ENCODE data around the gene RTBDN.

RTBDN gene

GRCh38 chr19:12789098-12789903 lies 45.1 kb downstream of the RTBDN start:
- Histone ChIP-seq H3K4me3 (peak overlapping the region; percentile 59), H3K27me3 (ENCODE audit: low read depth) (no peaks in the 10 kb centered on the region), H3K9me3 (no peaks in the 10 kb centered on the region), H3K4me1 (peaks cover 21% of the 10 kb centered on the region), H3K36me3 (replicated peaks) (no peaks in the 10 kb centered on the region; the same call in 1 of the 2 replicates)
- DNase-seq (ENCODE audit: low spot score in 2 of 2): no peak
- in situ Hi-C loops (cut with MboI; ENCODE audit: low sequenced_read_pairs): no loop called here

- peaks cover 17% of the 10 kb centered on the region for H3K4me1 ChIP-seq
- no peaks in the 10 kb centered on the region for H3K9me3 ChIP-seq
- in situ Hi-C loops (cut with MboI; ENCODE audit: low sequenced_read_pairs): no loop called here
- no peaks in the 10 kb centered on the region for H3K27me3 ChIP-seq (ENCODE audit: low read depth)
- H3K4me3 ChIP-seq: no peak overlapping the region
- DNase-seq (ENCODE audit: low spot score in 2 of 2): peak in 1 of 2 experiments; percentile 42
- H3K36me3 ChIP-seq (replicated peaks): no peaks in the 10 kb centered on the region; the same call in 1 of the 2 replicates
These were observed 45.7 kb downstream of the RTBDN start for GRCh38 chr19:12788682-12789097.

GRCh38 chr19:12788042-12788681 lies 46.2 kb downstream of the RTBDN start:
- Histone ChIP-seq H3K4me3 (no peak overlapping the region), H3K27me3 (ENCODE audit: low read depth) (no peaks in the 10 kb centered on the region), H3K9me3 (no peaks in the 10 kb centered on the region), H3K4me1 (peaks cover 20% of the 10 kb centered on the region), H3K36me3 (replicated peaks) (no peaks in the 10 kb centered on the region; the same call in 1 of the 2 replicates)
- in situ Hi-C loops (cut with MboI; ENCODE audit: low sequenced_read_pairs): no loop called here
- DNase-seq (ENCODE audit: low spot score in 2 of 2): no peak

- no peak for DNase-seq (ENCODE audit: low spot score in 2 of 2)
- no peak overlapping the region for H3K4me3 ChIP-seq
- no peaks in the 10 kb centered on the region for H3K36me3 ChIP-seq (replicated peaks)
- no peaks in the 10 kb centered on the region for H3K9me3 ChIP-seq
- no peaks in the 10 kb centered on the region for H3K27me3 ChIP-seq (ENCODE audit: low read depth)
- in situ Hi-C loops (cut with MboI; ENCODE audit: low sequenced_read_pairs): no loop called here
- peaks cover 25% of the 10 kb centered on the region for H3K4me1 ChIP-seq
These were observed 46.9 kb downstream of the RTBDN start for GRCh38 chr19:12787458-12787857.

GRCh38 chr19:12786952-12787351 lies 47.4 kb downstream of the RTBDN start:
- Histone ChIP-seq H3K36me3 (replicated peaks) (no peaks in the 10 kb centered on the region), H3K9me3 (no peaks in the 10 kb centered on the region), H3K4me1 (peaks cover 25% of the 10 kb centered on the region), H3K27me3 (ENCODE audit: low read depth) (no peaks in the 10 kb centered on the region), H3K4me3 (no peak overlapping the region)
- in situ Hi-C loops (cut with MboI; ENCODE audit: low sequenced_read_pairs): no loop called here
- DNase-seq (ENCODE audit: low spot score in 2 of 2): no peak

- in situ Hi-C loops (cut with MboI; ENCODE audit: low sequenced_read_pairs): no loop called here
- H3K36me3 ChIP-seq (replicated peaks): no peaks in the 10 kb centered on the region
- no peaks in the 10 kb centered on the region for H3K27me3 ChIP-seq (ENCODE audit: low read depth)
- no peaks in the 10 kb centered on the region for H3K9me3 ChIP-seq
- no peak for DNase-seq (ENCODE audit: low spot score in 2 of 2)
- H3K4me3 ChIP-seq: no peak overlapping the region
- peaks cover 25% of the 10 kb centered on the region for H3K4me1 ChIP-seq
These were observed 48.1 kb downstream of the RTBDN start for GRCh38 chr19:12786141-12786870.

GRCh38 chr19:12785431-12786031 lies 48.8 kb downstream of the RTBDN start:
- in situ Hi-C loops (cut with MboI; ENCODE audit: low sequenced_read_pairs): no loop called here
- H3K4me1 ChIP-seq: peaks cover 19% of the 10 kb centered on the region
- no peak for DNase-seq (ENCODE audit: low spot score in 2 of 2)

GRCh38 chr19:12784871-12785430 lies 49.4 kb downstream of the RTBDN start:
- in situ Hi-C loops (cut with MboI; ENCODE audit: low sequenced_read_pairs): no loop called here
- H3K4me3 ChIP-seq: no peak overlapping the region
- H3K27me3 ChIP-seq (ENCODE audit: low read depth): no peaks in the 10 kb centered on the region
- H3K36me3 ChIP-seq (replicated peaks): no peaks in the 10 kb centered on the region
- DNase-seq (ENCODE audit: low spot score in 2 of 2): no peak
- H3K9me3 ChIP-seq: no peaks in the 10 kb centered on the region
- H3K4me1 ChIP-seq: peaks cover 15% of the 10 kb centered on the region

More at GRCh38 chr19:12785431-12786031, 48.8 kb downstream of the RTBDN start:
- H3K4me3 ChIP-seq: no peak overlapping the region
- no peaks in the 10 kb centered on the region for H3K27me3 ChIP-seq (ENCODE audit: low read depth)
- no peaks in the 10 kb centered on the region for H3K36me3 ChIP-seq (replicated peaks)
- no peaks in the 10 kb centered on the region for H3K9me3 ChIP-seq

GRCh38 chr19:12784394-12784870 lies 49.9 kb downstream of the RTBDN start:
- Histone ChIP-seq H3K4me3 (no peak overlapping the region), H3K36me3 (replicated peaks) (no peaks in the 10 kb centered on the region), H3K9me3 (no peaks in the 10 kb centered on the region), H3K27me3 (ENCODE audit: low read depth) (no peaks in the 10 kb centered on the region), H3K4me1 (peaks cover 15% of the 10 kb centered on the region)
- DNase-seq (ENCODE audit: low spot score in 2 of 2): no peak
- in situ Hi-C loops (cut with MboI; ENCODE audit: low sequenced_read_pairs): no loop called here

GRCh38 chr19:12783849-12784393 lies 50.5 kb downstream of the RTBDN start:
- Histone ChIP-seq H3K9me3 (no peaks in the 10 kb centered on the region), H3K4me1 (peaks cover 12% of the 10 kb centered on the region), H3K27me3 (ENCODE audit: low read depth) (no peaks in the 10 kb centered on the region), H3K36me3 (replicated peaks) (no peaks in the 10 kb centered on the region), H3K4me3 (no peak overlapping the region)
- in situ Hi-C loops (cut with MboI; ENCODE audit: low sequenced_read_pairs): no loop called here
- DNase-seq (ENCODE audit: low spot score in 2 of 2): no peak

GRCh38 chr19:12783291-12783848 lies 51.0 kb downstream of the RTBDN start:
- no peak for DNase-seq (ENCODE audit: low spot score in 2 of 2)
- in situ Hi-C loops (cut with MboI; ENCODE audit: low sequenced_read_pairs): no loop called here
- no peaks in the 10 kb centered on the region for H3K27me3 ChIP-seq (ENCODE audit: low read depth)
- no peaks in the 10 kb centered on the region for H3K9me3 ChIP-seq
- H3K4me3 ChIP-seq: peak overlapping the region; percentile 38; the same call in 1 of the 2 replicates
- H3K36me3 ChIP-seq (replicated peaks): no peaks in the 10 kb centered on the region
- peaks cover 14% of the 10 kb centered on the region for H3K4me1 ChIP-seq

GRCh38 chr19:12782424-12783290 lies 51.7 kb downstream of the RTBDN start:
- DNase-seq (ENCODE audit: low spot score in 2 of 2): peak; percentile 38 to 88
- Histone ChIP-seq H3K4me3 (peak overlapping the region; percentile 38), H3K4me1 (peaks cover 17% of the 10 kb centered on the region), H3K27me3 (ENCODE audit: low read depth) (no peaks in the 10 kb centered on the region), H3K9me3 (no peaks in the 10 kb centered on the region), H3K36me3 (replicated peaks) (no peaks in the 10 kb centered on the region)
- in situ Hi-C loops (cut with MboI; ENCODE audit: low sequenced_read_pairs): no loop called here
